GM23338 (cell line): ENCODE data around the gene WT1. TPM values are rescaled to one million over a fixed set of nuclear protein-coding genes. Genes with fewer than 3 reads are reported as not detected.

Source experiments
- ATAC-seq: fragments of 200-7000 bp; cut with Tn5 transposase; 3 replicates; pipeline ENCODE4 v1.9.1; 2020
- DNase-seq: peaks from one replicate; pipeline ENCODE4 v3.0.0-alpha.2; 2015; ENCODE audit warnings: low spot score
- H2AFZ ChIP-seq: fragments of 200-600 bp; sonication (generic); 2 replicates; pipeline ENCODE4 v1.8.0; 2016; ENCODE audit warnings: antibody characterized with exemption, mild to moderate bottlenecking, moderate library complexity
- H3F3A ChIP-seq: fragments of 200-600 bp; sonication (generic); replicated peaks from 2 replicates; pipeline ENCODE4 v1.8.0; 2017; ENCODE audit warnings: antibody characterized with exemption, mixed run types, low read depth
- H3K27ac ChIP-seq: fragments of 200-600 bp; sonication (generic); 2 replicates; pipeline ENCODE4 v1.6.1; 2016; ENCODE audit warnings: low read depth
- H3K27me3 ChIP-seq: fragments of 200-600 bp; sonication (generic); 2 replicates; pipeline ENCODE4 v1.8.0; 2016; ENCODE audit warnings: mild to moderate bottlenecking, mixed run types, moderate library complexity; ENCODE audit not compliant: insufficient read depth
- H3K36me3 ChIP-seq: fragments of 200-600 bp; sonication (generic); 2 replicates; pipeline ENCODE4 v1.8.0; 2016; ENCODE audit warnings: mild to moderate bottlenecking; ENCODE audit not compliant: insufficient read depth
- H3K4me1 ChIP-seq: fragments of 200-600 bp; sonication (generic); 2 replicates; pipeline ENCODE4 v1.8.0; 2016; ENCODE audit warnings: mild to moderate bottlenecking, moderate library complexity; ENCODE audit not compliant: insufficient read depth
- H3K4me2 ChIP-seq: fragments of 200-600 bp; sonication (generic); 2 replicates; pipeline ENCODE4 v1.7.1; 2017; ENCODE audit warnings: mixed run types
- H3K4me3 ChIP-seq: fragments of 200-600 bp; sonication (generic); 2 replicates; pipeline ENCODE4 v1.6.1; 2016; ENCODE audit warnings: mixed run types
- H3K79me2 ChIP-seq: fragments of 200-600 bp; sonication (generic); replicated peaks from 2 replicates; pipeline ENCODE4 v1.8.0; 2017; ENCODE audit warnings: mild to moderate bottlenecking; ENCODE audit not compliant: insufficient read depth
- H3K9me2 ChIP-seq: fragments of 200-600 bp; sonication (generic); 2 replicates; pipeline ENCODE4 v1.8.0; 2017; ENCODE audit not compliant: insufficient read depth
- H4K20me1 ChIP-seq: fragments of 200-600 bp; sonication (generic); replicated peaks from 2 replicates; pipeline ENCODE4 v1.8.0; 2017; ENCODE audit warnings: mild to moderate bottlenecking; ENCODE audit not compliant: insufficient read depth
- H3K27ac Mint-ChIP-seq: 2 replicates; pipeline ENCODE4 v1.8.0; 2020; ENCODE audit warnings: inconsistent platforms, mild to moderate bottlenecking, moderate library complexity, mixed read lengths
- H3K27me3 Mint-ChIP-seq: 3 replicates; pipeline ENCODE4 v1.8.0; 2022; ENCODE audit warnings: low read depth, mild to moderate bottlenecking, moderate library complexity, mixed read lengths, inconsistent platforms; ENCODE audit not compliant: insufficient read depth, poor library complexity
- H3K36me3 Mint-ChIP-seq: 3 replicates; pipeline ENCODE4 v1.8.0; 2021; ENCODE audit warnings: low read depth, mild to moderate bottlenecking, inconsistent platforms, moderate library complexity, mixed read lengths
- H3K4me1 Mint-ChIP-seq: 3 replicates; pipeline ENCODE4 v1.8.0; 2020; ENCODE audit warnings: mild to moderate bottlenecking, inconsistent platforms, mixed read lengths
- H3K4me3 Mint-ChIP-seq: 3 replicates; pipeline ENCODE4 v1.8.0; 2021; ENCODE audit warnings: moderate library complexity, mild to moderate bottlenecking, inconsistent platforms, mixed read lengths
- H3K9me3 Mint-ChIP-seq: 3 replicates; pipeline ENCODE4 v1.8.0; 2020; ENCODE audit warnings: moderate library complexity, mild to moderate bottlenecking, inconsistent platforms, mixed read lengths
- EZH2 ChIP-seq: fragments of 200-600 bp; sonication (generic); IDR thresholded peaks from one replicate; pipeline ENCODE4 v1.8.0; 2017; ENCODE audit warnings: antibody characterized with exemption, mild to moderate bottlenecking, low read depth; ENCODE audit not compliant: unreplicated experiment
- EZH2phosphoT487 ChIP-seq: fragments of 200-600 bp; sonication (generic); IDR thresholded peaks from one replicate; pipeline ENCODE4 v1.8.1; 2018; ENCODE audit warnings: antibody characterized with exemption; ENCODE audit not compliant: unreplicated experiment
- JUNB ChIP-seq: IDR thresholded peaks from one replicate; pipeline ENCODE4 v1.6.1; 2016; ENCODE audit warnings: antibody characterized with exemption; ENCODE audit not compliant: unreplicated experiment
- POLR2AphosphoS5 ChIP-seq: IDR thresholded peaks from 2 replicates; pipeline ENCODE4 v1.6.1; 2016; ENCODE audit warnings: antibody characterized with exemption, low read depth
- STAT1 ChIP-seq: IDR thresholded peaks from one replicate; pipeline ENCODE4 v1.6.1; 2016; ENCODE audit warnings: antibody characterized with exemption; ENCODE audit not compliant: unreplicated experiment
- ZNF114 ChIP-seq: fragments of 250-450 bp; sonication (Bioruptor Pico); IDR thresholded peaks from 2 replicates; pipeline ENCODE4 v1.5.0; 2020; ENCODE audit warnings: mild to moderate bottlenecking, moderate library complexity
- ZNF331 ChIP-seq: fragments of 250-450 bp; sonication (Bioruptor Pico); IDR thresholded peaks from 2 replicates; pipeline ENCODE4 v1.5.0; 2020; ENCODE audit warnings: low read depth, mild to moderate bottlenecking, moderate library complexity
- polyA plus RNA-seq: library from polyadenylated mRNA; unstranded; fragments of >200 nt; fragmentation: Nextera tagmentation; extraction: Ambion mirVana; gene quantifications from 2 replicates; pipeline ENCODE4 v1.2.1, GENCODE V29; 2016
- total RNA-seq: library from RNA; depleted of rRNA; stranded (reverse); fragments of >200 nt; shearing (Covaris generic); gene quantifications from 2 replicates; pipeline ENCODE4 v1.2.3, GENCODE V29; 2014
- TF ChIP-seq, protein P1 (sequence below): IDR thresholded peaks from one replicate; pipeline ENCODE4 v1.6.1; 2018; ENCODE audit warnings: antibody characterized with exemption; ENCODE audit not compliant: unreplicated experiment
- TF ChIP-seq, protein P2 (sequence below): IDR thresholded peaks from 2 replicates; pipeline ENCODE4 v1.6.1; 2016; ENCODE audit warnings: antibody characterized with exemption
- TF ChIP-seq, protein P3 (sequence below), 2 experiments: fragments of 200-600 bp in 1 of 2; sonication (generic) in 1 of 2; conservative IDR thresholded peaks; 2 replicates each; pipeline versions ENCODE4 v1.5.1 to v1.6.1; 2016 to 2017; ENCODE audit warnings: antibody characterized with exemption in 2 of 2, low read depth in 2 of 2, mild to moderate bottlenecking in 2 of 2, moderate library complexity in 1 of 2
- TF ChIP-seq, protein P4 (sequence below): fragments of 250-450 bp; sonication (Bioruptor Pico); IDR thresholded peaks from 2 replicates; pipeline ENCODE4 v1.5.0; 2020; ENCODE audit warnings: mild to moderate bottlenecking, moderate library complexity

Gene WT1
- total and polyA plus RNA-seq, 2 experiments from 2014 or later: 0.21 TPM; not detected in 1

DNA sequence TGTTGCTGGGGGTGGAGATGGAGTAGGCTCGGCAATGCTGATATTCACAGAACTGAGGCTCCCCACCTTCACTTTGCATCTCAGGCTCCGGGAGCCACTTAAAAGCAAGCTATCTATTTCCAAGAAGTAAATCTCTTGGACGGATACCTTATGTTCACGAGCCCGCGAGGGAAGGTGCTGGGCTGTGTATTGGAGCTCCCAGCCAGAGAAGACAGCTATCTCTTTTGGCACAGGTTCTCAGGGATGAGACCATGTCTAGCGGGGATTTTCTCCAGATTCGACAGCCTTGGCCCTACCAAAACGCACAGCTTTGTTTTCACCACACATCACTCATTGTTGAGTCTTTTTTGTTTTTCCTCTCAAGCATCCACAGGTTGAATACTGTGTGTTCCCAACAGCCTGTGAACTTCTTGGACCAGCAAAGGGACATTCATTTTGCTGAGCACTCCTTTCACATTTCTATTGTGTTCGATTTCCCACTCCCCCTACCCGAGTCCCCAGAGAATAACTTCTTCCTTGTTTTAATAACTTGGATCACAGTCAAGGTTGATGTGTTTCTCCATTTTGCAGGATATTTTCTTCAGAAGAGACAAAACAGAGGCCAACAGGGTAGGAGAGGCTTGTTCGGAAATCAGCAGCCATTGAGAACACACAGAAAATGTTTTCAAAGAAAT is 23.3 kb downstream of the WT1 start (continued):
- TF ChIP-seq, protein P1, sequence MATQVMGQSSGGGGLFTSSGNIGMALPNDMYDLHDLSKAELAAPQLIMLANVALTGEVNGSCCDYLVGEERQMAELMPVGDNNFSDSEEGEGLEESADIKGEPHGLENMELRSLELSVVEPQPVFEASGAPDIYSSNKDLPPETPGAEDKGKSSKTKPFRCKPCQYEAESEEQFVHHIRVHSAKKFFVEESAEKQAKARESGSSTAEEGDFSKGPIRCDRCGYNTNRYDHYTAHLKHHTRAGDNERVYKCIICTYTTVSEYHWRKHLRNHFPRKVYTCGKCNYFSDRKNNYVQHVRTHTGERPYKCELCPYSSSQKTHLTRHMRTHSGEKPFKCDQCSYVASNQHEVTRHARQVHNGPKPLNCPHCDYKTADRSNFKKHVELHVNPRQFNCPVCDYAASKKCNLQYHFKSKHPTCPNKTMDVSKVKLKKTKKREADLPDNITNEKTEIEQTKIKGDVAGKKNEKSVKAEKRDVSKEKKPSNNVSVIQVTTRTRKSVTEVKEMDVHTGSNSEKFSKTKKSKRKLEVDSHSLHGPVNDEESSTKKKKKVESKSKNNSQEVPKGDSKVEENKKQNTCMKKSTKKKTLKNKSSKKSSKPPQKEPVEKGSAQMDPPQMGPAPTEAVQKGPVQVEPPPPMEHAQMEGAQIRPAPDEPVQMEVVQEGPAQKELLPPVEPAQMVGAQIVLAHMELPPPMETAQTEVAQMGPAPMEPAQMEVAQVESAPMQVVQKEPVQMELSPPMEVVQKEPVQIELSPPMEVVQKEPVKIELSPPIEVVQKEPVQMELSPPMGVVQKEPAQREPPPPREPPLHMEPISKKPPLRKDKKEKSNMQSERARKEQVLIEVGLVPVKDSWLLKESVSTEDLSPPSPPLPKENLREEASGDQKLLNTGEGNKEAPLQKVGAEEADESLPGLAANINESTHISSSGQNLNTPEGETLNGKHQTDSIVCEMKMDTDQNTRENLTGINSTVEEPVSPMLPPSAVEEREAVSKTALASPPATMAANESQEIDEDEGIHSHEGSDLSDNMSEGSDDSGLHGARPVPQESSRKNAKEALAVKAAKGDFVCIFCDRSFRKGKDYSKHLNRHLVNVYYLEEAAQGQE: no peak
- TF ChIP-seq, protein P2, sequence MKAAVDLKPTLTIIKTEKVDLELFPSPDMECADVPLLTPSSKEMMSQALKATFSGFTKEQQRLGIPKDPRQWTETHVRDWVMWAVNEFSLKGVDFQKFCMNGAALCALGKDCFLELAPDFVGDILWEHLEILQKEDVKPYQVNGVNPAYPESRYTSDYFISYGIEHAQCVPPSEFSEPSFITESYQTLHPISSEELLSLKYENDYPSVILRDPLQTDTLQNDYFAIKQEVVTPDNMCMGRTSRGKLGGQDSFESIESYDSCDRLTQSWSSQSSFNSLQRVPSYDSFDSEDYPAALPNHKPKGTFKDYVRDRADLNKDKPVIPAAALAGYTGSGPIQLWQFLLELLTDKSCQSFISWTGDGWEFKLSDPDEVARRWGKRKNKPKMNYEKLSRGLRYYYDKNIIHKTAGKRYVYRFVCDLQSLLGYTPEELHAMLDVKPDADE: no peak
- TF ChIP-seq ZNF114 (CRISPR knock-in tag) (no peak), JUNB (no peak), EZH2 (no peak), EZH2phosphoT487 (no peak), STAT1 (no peak)

DNA sequence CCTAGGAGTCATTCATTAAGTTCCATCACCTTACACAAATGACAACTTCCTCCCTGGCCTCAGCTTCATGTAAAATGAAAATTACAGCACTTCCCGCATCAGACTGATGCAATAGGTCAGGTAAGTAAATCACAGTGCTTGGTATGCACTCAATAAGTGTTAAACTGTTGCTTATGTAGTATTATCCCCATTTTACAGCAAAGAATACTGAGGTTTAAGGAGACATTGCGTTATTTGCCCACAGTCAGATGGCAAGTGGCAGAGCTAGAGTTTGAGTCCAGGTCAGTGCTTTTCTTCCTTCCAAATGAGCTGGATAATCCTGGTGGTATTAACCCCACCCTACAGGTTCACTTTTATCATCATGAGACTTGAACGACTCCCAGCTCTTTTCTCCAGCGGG is 29.7 kb downstream of the WT1 start:
- DNase-seq (no peak), ATAC-seq (no peak)
- H3K9me2 ChIP-seq: no peaks in the 10 kb centered on the region
- H2AFZ ChIP-seq: no peak overlapping the region
- H3K4me3 ChIP-seq: no peak overlapping the region
- H3K27ac Mint-ChIP-seq: no peak overlapping the region
- no peak overlapping the region for H3K4me2 ChIP-seq
- no peaks in the 10 kb centered on the region for H3K36me3 Mint-ChIP-seq
- H3K36me3 ChIP-seq: no peaks in the 10 kb centered on the region
- H4K20me1 ChIP-seq: no peaks in the 10 kb centered on the region
- H3K27ac ChIP-seq: no peak overlapping the region
- no peak overlapping the region for H3K4me3 Mint-ChIP-seq
- H3F3A ChIP-seq: no peaks in the 10 kb centered on the region
- H3K9me3 Mint-ChIP-seq: no peaks in the 10 kb centered on the region
- H3K27me3 Mint-ChIP-seq: peaks cover 9% of the 10 kb centered on the region
- H3K4me1 Mint-ChIP-seq: peaks cover 7% of the 10 kb centered on the region; the same call in 2 of the 3 replicates
- peaks cover 9% of the 10 kb centered on the region; the same call in 1 of the 2 replicates for H3K4me1 ChIP-seq
- no peaks in the 10 kb centered on the region for H3K27me3 ChIP-seq
- H3K79me2 ChIP-seq: no peaks in the 10 kb centered on the region
- TF ChIP-seq POLR2AphosphoS5: no peak
- TF ChIP-seq EZH2: no peak
- no peak for TF ChIP-seq JUNB
- TF ChIP-seq STAT1: no peak
- TF ChIP-seq, protein P3, sequence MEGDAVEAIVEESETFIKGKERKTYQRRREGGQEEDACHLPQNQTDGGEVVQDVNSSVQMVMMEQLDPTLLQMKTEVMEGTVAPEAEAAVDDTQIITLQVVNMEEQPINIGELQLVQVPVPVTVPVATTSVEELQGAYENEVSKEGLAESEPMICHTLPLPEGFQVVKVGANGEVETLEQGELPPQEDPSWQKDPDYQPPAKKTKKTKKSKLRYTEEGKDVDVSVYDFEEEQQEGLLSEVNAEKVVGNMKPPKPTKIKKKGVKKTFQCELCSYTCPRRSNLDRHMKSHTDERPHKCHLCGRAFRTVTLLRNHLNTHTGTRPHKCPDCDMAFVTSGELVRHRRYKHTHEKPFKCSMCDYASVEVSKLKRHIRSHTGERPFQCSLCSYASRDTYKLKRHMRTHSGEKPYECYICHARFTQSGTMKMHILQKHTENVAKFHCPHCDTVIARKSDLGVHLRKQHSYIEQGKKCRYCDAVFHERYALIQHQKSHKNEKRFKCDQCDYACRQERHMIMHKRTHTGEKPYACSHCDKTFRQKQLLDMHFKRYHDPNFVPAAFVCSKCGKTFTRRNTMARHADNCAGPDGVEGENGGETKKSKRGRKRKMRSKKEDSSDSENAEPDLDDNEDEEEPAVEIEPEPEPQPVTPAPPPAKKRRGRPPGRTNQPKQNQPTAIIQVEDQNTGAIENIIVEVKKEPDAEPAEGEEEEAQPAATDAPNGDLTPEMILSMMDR (conservative IDR thresholded peaks at IDR 0.05; ENCODE audit: low read depth in 2 of 2): no peak
- TF ChIP-seq, protein P4, sequence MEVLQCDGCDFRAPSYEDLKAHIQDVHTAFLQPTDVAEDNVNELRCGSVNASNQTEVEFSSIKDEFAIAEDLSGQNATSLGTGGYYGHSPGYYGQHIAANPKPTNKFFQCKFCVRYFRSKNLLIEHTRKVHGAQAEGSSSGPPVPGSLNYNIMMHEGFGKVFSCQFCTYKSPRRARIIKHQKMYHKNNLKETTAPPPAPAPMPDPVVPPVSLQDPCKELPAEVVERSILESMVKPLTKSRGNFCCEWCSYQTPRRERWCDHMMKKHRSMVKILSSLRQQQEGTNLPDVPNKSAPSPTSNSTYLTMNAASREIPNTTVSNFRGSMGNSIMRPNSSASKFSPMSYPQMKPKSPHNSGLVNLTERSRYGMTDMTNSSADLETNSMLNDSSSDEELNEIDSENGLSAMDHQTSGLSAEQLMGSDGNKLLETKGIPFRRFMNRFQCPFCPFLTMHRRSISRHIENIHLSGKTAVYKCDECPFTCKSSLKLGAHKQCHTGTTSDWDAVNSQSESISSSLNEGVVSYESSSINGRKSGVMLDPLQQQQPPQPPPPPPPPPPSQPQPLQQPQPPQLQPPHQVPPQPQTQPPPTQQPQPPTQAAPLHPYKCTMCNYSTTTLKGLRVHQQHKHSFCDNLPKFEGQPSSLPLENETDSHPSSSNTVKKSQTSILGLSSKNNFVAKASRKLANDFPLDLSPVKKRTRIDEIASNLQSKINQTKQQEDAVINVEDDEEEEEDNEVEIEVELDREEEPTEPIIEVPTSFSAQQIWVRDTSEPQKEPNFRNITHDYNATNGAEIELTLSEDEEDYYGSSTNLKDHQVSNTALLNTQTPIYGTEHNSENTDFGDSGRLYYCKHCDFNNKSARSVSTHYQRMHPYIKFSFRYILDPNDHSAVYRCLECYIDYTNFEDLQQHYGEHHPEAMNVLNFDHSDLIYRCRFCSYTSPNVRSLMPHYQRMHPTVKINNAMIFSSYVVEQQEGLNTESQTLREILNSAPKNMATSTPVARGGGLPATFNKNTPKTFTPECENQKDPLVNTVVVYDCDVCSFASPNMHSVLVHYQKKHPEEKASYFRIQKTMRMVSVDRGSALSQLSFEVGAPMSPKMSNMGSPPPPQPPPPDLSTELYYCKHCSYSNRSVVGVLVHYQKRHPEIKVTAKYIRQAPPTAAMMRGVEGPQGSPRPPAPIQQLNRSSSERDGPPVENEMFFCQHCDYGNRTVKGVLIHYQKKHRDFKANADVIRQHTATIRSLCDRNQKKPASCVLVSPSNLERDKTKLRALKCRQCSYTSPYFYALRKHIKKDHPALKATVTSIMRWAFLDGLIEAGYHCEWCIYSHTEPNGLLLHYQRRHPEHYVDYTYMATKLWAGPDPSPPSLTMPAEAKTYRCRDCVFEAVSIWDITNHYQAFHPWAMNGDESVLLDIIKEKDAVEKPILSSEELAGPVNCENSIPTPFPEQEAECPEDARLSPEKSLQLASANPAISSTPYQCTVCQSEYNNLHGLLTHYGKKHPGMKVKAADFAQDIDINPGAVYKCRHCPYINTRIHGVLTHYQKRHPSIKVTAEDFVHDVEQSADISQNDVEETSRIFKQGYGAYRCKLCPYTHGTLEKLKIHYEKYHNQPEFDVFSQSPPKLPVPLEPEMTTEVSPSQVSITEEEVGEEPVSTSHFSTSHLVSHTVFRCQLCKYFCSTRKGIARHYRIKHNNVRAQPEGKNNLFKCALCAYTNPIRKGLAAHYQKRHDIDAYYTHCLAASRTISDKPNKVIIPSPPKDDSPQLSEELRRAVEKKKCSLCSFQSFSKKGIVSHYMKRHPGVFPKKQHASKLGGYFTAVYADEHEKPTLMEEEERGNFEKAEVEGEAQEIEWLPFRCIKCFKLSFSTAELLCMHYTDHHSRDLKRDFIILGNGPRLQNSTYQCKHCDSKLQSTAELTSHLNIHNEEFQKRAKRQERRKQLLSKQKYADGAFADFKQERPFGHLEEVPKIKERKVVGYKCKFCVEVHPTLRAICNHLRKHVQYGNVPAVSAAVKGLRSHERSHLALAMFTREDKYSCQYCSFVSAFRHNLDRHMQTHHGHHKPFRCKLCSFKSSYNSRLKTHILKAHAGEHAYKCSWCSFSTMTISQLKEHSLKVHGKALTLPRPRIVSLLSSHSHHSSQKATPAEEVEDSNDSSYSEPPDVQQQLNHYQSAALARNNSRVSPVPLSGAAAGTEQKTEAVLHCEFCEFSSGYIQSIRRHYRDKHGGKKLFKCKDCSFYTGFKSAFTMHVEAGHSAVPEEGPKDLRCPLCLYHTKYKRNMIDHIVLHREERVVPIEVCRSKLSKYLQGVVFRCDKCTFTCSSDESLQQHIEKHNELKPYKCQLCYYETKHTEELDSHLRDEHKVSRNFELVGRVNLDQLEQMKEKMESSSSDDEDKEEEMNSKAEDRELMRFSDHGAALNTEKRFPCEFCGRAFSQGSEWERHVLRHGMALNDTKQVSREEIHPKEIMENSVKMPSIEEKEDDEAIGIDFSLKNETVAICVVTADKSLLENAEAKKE (CRISPR knock-in tag): no peak
- no peak for TF ChIP-seq ZNF331 (CRISPR knock-in tag)
